Measurements from ENCODE around the gene HMBS.
"Not testable (repeated sequence)": the region's sequence is repeated elsewhere in the genome, so short reads cannot be mapped to it uniquely, and the experiment has no call there.

Gene HMBS

GRCh38 chr11:119101759-119102423 is 17.2 kb downstream of the HMBS start, which contains the start of gene DPAGT1:
Gene DPAGT1 (minus strand): TSS chr11:119101853. CDS start chr11:119101655, 198 bp downstream.
- DNase-seq = peak; percentile 97

GRCh38 chr11:119103161-119103664 is 18.5 kb downstream of the HMBS start:
- not testable (repeated sequence) for DNase-seq

GRCh38 chr11:119103793-119104192 is 19.1 kb downstream of the HMBS start:
- no peak for DNase-seq

GRCh38 chr11:119106564-119107537 is 22.2 kb downstream of the HMBS start, which contains the start of gene C2CD2L:
Gene C2CD2L (plus strand): TSS chr11:119107344. CDS start chr11:119107742, 398 bp downstream.
- DNase-seq = peak; percentile 90

GRCh38 chr11:119107538-119108145 is 23.0 kb downstream of the HMBS start:
- no peak for DNase-seq

- DNase-seq = no peak
Measured at GRCh38 chr11:119108146-119108856, 23.6 kb downstream of the HMBS start.

- DNase-seq = no peak
Measured at GRCh38 chr11:119108857-119109221, 24.2 kb downstream of the HMBS start.

- DNase-seq = no peak
Measured at GRCh38 chr11:119109843-119110242, 25.2 kb downstream of the HMBS start.

GRCh38 chr11:119110439-119110838 is 25.8 kb downstream of the HMBS start:
- DNase-seq = no peak

GRCh38 chr11:119111361-119111925 is 26.8 kb downstream of the HMBS start:
- no peak for DNase-seq

- no peak for DNase-seq
Measured at GRCh38 chr11:119112314-119113020, 27.8 kb downstream of the HMBS start.

- no peak for DNase-seq
Measured at GRCh38 chr11:119113716-119114115, 29.0 kb downstream of the HMBS start.

- no peak for DNase-seq
Measured at GRCh38 chr11:119114351-119114750, 29.7 kb downstream of the HMBS start.

GRCh38 chr11:119115484-119116234 is 31.0 kb downstream of the HMBS start:
- no peak for DNase-seq

GRCh38 chr11:119116235-119116594 is 31.5 kb downstream of the HMBS start:
- no peak for DNase-seq

GRCh38 chr11:119116601-119117000 is 31.9 kb downstream of the HMBS start:
- DNase-seq = no peak

- DNase-seq = no peak
Measured at GRCh38 chr11:119117004-119117706, 32.5 kb downstream of the HMBS start.

- no peak for DNase-seq
Measured at GRCh38 chr11:119118227-119118626, 33.5 kb downstream of the HMBS start.

GRCh38 chr11:119118946-119119345 is 34.3 kb downstream of the HMBS start:
- DNase-seq = no peak

GRCh38 chr11:119120639-119121007 is 35.9 kb downstream of the HMBS start:
- DNase-seq = peak; percentile 40
